HG02759 (cell line): ENCODE results near the gene CMTR1.
A peak's percentile ranks its signal among the peaks of the same experiment; 100 is the strongest.
"Not testable (repeated sequence)": the region's sequence is repeated elsewhere in the genome, so short reads cannot be mapped to it uniquely, and the experiment has no call there.

Experiments
- ATAC-seq: cut with Tn5 transposase; IDR thresholded peaks from one replicate; pipeline ENCODE4 v1.9.1; 2021; ENCODE audit warnings: mild to moderate bottlenecking, moderate library complexity; ENCODE audit not compliant: unreplicated experiment

CMTR1 gene

DNA sequence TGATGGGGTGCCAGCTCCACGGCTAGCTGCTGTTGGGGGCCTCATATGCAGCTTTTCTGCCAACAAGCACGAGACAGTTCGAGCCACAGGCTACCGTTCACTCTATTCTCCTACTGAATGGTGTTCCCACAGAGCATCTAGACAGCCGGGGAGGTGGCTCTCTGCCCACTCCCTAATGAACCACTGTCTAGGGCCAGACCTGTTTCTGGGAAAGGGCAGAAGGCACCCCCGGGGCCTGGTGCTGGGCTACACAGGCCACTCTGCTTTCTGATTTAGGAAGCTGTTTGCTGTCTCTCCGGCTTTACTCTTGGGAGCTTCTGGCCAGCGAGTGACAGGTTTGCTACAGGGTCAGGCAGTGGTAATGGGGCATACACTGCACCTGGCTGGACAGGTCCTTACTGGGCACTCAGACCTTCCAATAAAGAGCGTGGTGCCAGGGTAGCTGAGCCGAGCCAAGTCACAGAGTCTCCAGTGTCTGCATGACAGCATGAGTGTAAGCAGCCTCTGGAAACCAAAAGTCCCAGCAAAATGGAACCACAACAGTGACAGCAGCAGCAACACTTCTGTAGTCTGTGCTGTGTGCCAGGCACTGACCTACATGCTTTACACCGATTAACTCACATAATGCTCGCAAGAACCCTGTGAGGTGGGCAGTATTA is 58.3 kb downstream of the CMTR1 start:
- no peak for ATAC-seq

DNA sequence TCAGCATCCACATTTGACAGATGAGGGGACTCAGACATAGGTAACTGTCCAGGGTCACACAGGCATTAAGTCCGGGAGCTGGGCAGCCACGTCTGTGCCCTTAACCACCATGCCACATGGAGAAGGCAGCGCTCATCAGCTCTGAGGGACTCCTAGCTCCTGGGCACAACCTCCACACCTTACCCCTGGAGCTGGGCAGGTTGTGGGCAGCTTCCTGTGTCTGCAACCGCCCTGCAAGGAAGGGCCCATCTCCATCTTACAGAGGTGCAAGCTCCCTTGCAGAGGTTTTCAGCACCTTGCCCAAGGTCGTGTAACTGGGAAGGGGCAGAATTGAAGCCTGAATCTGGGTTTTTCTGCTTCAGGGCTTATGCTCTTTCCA is 58.8 kb downstream of the CMTR1 start:
- no peak for ATAC-seq

DNA sequence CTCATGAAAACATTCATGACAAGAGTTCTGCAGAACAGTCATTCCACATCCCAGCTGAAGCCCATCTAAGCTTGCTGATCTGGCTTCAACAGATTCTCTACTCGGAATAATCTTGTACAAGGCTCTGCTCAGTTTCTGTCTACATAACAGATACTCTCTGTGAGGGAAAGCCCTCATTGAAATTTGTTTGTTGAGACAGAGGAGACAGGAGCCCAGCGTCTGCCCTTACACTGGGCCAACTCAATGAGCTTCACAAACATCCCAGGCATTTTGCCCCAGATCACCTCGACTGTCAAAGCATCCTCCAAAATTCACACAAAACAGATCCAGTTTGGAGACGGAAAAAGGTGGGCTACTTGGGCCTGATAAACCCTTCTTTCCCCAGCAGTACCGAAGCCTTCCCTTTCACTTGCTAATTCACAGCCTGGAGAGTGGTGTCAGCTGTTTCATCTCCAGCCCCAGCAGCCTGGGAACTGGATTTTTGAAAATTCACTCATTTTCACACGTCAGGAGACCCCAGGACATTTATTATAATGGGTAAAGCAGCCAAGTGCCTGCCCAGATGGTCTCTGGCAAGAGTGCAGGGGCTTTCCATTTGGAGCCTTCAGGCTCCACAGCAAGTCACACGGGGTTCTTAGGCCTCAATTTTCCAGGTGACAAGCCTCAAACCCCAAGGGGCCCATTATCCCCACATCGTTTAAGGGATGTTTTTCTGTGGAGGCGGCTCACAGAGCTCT is 59.4 kb downstream of the CMTR1 start:
- ATAC-seq: no peak

DNA sequence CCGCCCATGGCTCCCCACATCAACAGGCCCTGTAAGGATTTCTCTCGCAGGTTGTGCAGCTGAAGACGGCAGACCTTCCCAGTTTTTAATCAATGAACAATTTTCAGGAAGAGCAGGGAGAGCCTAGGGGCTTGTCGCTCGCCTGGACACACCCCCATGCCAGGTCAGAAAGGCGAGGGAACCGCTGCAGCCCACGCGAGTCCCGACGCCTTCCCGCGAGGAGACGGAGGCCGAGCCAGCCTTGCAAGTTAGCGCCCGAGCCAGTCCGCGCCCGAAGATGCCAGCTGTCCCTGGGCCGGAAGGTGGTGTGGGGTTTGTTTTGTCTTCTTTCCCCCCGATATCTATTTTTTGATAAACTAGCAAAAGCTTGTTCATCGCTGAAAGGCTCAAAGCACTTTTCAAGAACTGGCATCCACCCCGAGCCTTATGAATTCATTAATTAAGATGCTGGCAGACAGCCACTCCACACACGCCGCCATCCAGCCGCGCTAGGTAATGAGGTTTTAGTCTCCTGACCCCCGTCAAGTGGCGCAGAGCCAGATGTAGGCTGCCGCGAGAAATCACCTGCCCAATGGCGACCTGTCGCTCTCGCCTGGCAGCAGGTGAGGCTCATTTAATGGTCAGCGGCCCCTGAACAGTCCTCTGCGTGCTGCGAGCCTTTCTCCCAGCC is 60.1 kb downstream of the CMTR1 start:
- no peak for ATAC-seq

DNA sequence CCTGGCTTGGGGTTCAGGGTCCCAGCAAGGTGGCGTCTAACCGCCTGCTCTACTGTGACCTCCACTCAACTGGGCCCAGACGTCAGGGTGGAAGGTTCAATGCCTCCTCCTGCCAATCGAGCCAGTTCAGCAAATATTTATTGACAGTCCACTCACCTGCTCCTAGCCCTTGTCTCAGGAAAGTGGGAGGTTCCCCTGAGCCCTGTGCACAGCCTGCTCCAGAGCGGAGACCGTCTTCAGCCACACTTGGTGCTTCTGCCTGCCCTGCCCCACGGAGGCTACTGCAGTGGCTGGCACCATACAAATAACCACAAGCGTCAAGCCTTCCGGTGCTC is 60.6 kb downstream of the CMTR1 start:
- ATAC-seq: no peak

DNA sequence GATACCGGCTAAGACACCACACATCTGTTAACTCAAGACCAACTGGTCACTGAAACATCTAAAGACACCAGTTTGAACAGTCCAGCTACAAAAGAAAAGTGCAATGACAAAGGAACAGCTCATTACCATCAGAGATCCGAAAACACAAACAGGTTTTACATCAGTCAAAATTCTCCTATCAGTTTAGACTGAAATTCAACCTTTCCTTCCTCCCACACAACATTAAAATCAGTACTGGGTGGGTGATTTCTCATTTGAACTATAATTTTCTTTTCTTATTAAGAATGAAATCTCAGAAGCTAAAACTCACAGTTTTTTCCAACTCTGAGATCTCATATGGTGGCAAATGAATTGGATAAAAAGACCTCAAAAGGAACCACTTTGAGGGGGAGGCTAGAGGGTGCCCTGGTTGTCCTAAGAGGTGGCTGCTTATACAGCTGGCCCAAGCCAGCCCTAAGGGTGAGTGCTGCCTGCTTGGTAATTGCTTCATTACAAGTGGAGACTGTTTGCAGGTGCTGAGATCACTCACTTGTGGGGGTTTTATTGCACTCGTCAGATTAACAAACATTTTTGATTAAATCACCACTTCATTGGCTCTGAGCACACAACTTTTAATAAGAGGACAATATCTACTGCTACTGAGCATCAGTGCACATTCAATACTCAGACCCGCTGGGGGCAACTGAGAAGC is 62.4 kb downstream of the CMTR1 start:
- ATAC-seq: no peak

DNA sequence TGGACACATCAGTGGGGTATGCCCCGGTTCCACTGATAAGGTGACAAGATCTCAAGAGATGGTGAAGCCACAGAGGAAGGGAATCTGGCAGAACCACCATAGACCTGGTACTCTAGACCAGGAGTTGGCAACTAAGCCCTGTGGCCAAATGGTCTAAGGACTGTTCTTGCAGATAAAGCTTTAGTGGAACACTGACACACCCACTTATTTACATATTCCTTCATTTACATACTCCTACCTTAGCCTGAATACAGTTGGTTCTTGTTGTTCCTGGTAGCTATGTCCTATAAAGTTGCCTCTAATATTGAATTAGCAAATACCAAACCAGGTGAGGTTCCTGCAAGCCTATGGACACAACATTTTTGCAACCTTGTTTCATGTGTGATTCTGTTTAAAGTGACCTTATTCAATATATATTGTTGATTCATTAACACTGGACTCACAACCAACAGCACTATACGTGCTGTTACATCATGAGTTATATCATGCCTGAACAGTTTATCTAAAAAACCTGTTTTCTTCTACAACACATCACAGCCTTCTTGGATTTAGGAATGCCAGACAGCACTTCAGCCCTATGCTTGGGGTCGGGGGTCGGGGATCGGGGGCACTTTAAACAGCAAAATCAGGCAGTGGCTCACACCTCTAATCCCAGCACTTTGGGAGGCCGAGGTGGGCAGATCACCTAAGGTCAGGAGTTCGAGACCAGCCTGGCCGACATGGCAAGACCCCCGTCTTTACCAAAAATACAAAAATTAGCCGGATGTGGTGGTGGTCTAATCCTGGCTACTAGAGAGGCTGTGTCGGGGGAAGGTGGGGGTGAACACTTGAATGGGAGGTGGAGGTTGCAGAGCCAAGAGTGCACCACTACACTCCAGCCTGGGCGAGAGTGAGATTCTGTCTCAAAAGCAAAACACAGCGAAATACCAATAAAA is 64.2 kb downstream of the CMTR1 start:
- ATAC-seq: no peak

DNA sequence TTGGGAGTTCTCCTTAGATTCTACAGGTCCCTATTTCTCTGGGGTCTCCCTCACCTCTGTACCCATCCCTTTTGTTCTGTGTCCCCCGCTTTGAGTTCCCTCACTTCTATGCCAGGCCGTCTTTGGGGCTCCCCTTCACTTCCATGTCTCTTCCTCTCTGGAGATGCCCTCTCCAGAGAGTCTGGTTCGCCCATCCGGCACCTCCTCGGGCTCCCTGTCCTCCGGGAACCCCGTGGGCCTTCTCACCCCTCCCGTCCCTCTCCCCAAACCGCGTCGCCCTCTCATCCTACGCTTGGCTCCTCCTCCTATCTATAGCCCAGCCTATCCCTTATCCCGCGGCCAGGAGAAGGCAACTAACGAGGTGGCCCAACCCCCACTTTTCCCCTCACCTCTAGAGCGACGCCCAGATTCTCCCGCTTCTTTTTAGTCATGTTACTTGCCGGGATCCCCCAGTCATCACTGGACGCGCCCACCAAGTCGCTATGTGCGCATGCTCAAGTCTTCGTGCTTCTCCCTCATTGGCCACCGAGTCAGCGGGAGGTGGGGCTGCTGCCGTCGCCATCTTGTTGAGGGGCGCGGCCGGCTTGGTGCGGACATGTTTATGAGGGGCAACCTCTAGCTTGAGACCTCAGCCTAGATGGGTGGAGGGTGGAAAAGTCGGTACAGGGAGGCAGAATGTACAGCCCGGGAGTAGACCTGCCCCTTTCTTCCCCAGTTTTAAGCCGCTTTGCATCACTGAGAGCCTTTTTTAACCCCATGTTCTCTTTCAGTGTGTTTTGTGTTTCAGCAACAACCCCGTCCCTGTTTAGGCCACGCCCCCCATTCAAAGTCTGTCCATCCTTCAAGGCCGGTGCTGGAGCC is 66.6 kb downstream of the CMTR1 start, which contains the start of gene CCDC167:
Gene CCDC167 (minus strand): TSS at position 461 of the 861 bp plus-strand sequence. CDS start 30 bp downstream, at position 431.
- ATAC-seq: peak; percentile 90

DNA sequence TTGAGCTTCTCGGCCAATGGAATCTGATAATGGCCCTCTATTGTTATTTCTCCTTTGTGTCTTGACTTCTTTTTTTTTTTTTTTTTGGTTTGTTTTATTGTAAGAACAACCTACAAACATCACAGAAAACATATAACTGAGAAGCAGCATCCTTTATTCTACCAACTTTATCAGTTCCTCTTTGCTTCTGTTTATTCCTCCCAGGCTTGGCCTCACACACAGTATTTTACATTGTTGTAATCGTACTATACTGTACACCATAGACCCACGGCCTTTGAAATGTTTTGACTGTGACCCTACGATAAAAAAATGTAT is 67.2 kb downstream of the CMTR1 start:
- ATAC-seq: no peak

DNA sequence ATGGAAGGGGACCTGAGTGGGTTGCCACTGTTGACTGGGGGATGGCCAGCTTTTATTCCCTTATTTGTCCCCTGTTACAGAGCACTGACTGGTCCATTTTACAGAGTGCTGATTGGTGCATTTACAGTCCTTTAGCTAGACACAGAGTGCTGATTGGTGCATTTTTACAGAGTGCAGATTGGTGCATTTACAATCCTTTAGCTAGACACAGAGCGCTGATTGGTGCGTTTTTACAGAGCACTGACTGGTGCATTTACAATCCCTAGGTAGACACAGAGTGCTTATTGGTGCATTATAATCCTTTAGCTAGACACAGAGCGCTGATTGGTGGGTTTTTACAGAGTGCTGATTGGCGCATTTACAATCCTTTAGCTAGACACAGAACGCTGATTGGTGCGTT is 67.9 kb downstream of the CMTR1 start:
- not testable (repeated sequence) for ATAC-seq

DNA sequence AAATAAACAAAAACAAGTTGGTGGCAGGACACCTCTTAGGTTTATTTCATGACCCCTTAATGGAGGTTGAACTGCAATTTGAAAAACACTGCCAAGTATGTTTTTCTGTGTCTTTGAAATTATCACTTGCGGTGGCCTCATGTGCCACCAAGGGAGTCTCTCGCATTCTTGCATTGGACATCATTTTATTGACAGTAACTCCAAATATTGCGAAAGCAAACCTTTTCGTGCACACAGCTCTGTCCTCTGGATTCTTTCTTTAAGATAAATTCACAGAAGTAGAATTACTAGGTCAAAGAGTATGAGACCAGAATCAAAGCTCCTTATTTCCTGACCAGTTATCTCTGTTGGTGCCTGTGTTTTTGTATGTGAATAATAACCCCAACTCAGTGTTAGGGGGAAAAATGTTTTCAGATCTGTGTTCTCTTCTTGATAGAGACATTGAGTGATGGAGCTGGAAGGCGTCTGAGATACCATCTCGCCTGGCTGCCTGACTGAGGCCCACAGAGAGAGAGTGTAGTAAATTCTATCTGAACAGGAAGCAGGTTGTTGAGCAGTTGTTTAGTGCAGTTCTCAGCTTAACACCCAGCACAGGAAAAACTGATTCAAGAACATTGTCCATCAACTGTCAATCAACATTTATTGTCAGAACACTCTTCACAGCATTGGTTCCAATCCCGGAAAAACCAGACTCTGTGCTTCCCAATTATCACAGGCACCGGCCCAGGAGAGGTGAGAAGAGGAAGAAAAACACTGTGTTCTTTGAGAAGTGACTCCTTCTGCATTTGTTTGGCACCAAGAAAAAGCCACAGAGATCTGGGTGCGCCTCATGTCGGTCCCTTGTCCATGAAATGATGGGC is 68.8 kb downstream of the CMTR1 start:
- no peak for ATAC-seq

DNA sequence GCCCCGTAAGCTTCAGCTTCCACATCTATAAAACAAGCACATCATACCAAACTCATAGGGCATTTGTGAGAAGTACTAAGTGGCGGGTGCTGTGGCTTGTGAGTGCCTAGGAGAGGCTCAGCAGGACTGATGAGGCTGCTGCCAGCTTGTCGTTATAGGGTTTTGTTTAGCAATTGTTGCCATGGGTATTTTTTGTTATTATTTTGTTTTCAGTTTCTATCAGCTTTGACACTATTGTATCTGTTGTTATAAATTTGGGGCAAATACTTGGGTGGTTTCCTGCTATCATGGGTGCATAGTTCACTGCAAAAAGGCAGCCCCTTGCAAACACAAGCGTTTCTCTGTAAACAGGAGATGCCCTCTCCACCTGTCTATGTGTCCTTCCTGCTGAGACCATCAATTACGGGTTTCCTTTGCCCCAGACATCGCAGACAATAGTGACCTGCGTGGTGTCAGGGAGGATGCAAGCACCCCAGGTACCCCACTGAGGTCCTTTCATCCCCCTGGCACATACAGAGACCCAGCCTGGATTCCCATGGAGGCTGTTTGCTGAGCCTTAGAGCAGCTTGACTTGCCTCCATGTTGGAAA is 69.8 kb downstream of the CMTR1 start:
- no peak for ATAC-seq

DNA sequence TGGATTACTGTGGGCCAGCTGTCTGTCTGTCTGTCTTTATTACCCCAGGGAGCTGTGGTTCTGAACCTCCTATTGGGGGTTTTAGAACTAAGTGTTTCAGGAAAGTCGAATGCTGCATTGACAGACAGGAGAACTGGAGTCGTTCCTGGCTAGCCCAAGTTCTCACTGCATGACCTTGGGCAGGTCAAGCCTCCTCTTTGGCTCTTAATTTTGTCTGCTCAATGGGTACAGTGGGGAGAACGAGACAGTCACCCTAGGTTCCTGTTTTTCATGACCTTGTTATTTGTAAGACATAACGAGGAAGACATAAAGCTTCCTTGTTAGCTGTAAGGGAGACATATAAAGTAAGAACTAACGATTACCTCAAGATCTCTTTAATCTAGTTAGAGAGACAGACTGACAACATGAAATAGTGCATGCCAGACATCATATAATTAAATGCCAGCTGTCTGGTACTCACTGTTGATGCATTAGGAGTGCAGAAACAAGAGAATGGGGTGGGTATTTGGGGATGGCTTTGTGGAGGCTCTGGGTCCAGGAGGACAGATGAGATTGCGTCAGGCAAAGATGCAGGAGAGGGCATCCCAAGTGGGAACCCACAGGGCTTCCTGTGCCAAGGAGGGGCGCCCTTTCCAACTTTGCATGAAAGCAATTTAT is 70.4 kb downstream of the CMTR1 start:
- ATAC-seq: no peak

DNA sequence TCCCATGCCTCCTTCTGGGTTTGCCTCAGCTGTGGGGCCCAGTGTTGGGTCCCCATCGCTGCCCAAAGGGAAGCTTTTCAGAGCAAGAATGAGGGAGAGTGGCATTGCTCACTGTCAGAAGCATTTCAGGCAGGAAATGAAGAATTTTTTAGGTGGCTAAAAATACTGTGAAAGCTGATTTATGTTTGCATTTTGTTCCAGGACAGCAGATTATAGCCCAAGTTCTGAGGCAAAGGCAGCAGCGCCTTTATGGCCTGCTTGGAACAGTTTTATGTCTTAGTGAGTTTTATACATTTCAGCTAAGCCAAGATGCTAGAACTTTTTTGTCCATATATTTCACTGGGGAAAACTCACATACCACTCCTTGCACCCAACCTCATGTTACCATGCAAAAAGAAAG is 71.0 kb downstream of the CMTR1 start:
- ATAC-seq: no peak

DNA sequence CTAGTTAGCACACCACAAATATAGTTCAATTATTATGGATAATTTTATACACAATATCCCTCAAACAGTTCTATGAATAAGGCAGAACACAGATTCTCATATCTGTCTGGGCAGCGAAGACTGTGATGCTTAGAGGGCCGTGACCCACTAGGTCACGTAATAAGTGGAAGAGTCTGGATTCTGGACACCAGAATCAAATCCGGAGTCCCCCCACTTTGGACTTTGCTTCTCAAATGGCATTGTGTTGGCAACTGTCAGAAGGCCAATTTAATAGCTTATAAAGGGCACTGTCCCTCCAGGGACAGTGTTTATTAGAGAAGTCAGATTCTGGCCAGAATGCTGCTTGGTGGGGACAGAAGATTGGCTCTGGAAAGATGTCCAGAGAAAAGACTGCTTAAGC is 73.5 kb downstream of the CMTR1 start:
- no peak for ATAC-seq

DNA sequence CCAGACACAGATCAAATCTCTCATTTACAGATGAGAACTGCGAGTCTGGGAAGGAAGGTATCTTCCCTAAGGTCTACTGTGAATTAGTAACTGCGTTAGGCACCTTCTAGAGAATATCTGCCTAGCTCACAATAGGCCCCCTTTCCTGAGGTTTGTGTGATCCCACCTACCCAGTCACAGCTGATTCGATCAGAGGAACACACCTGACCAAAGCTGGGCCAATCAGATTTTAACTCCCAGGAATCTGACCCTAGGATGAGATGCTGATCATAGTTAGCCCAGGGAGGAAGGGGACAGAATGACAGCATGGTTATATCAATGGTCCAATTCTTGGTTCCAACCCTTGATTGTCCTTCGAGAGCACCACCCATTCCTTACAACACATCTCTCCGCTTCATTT is 74.1 kb downstream of the CMTR1 start:
- no peak for ATAC-seq

DNA sequence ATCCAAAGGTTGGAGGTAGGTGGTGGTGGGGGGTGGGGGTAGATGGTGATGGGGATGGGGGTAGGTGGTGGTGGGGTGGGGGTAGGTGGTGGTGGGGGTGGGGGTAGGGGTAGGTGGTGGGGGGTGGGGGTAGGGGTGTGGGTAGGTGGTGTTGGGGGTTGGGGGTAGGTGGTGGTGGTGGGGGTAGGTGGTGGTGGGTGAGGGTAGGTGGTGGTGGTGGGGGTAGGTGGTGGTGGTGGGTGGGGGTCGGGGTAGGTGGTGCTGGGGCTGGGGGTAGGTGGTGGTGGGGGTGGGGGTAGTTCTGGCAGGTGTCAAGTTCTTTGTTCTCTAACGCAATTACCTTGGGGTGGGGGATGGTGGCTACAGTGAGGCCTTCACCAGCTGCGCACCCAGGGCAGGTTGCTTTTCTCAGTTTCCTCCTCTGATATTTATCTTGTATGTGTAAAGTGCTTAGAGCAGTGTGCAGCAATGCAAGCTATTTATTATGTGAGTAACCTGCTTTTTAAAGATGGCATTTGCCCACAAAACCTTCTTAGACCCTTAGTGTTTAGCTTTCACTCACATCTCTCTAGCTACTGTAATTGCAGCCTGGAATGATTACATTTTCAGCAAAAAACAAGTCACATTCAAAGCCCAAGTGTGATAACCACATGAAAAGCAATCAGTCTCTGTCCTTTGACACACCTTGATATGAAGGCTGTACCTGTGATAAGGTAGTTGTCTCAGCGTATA is 74.8 kb downstream of the CMTR1 start:
- ATAC-seq: no peak
